Fibroblast of villous mesenchyme (primary cell): ENCODE results near the gene WDR54. TPM values are rescaled to one million over a fixed set of nuclear protein-coding genes. Genes with fewer than 3 reads are reported as not detected.

Source experiments
- DNase-seq: peaks from one replicate; pipeline ENCODE4 v3.0.0-alpha.2; 2010; ENCODE audit warnings: low read depth
- H3K4me3 ChIP-seq: 2 replicates; pipeline ENCODE4 v1.5.1; 2011; ENCODE audit warnings: low read depth, mild to moderate bottlenecking, low read length
- CTCF ChIP-seq: IDR thresholded peaks from 2 replicates; pipeline ENCODE4 v1.5.1; 2012; ENCODE audit warnings: low read depth, mild to moderate bottlenecking, low read length; ENCODE audit not compliant: insufficient read depth
- total RNA-seq: library from RNA; depleted of rRNA; stranded (reverse); fragments of >200 nt; gene quantifications from 2 replicates; pipeline ENCODE4 v1.2.3, GENCODE V29; 2012

Gene WDR54
- total RNA-seq, 1 donor, result 28.9 TPM

GRCh38 chr2:74472086-74472944, 50.8 kb downstream of the WDR54 start, which contains the start of gene MRPL53:
TSS of gene MRPL53 (minus strand) at chr2:74472680. CDS start at chr2:74472660, 20 bp downstream.
- H3K4me3 ChIP-seq, result peak within 1 kb of the TSS; percentile 68
- TF ChIP-seq CTCF, result no peak
- DNase-seq, result peak; percentile 94

- TF ChIP-seq CTCF, result no peak
- H3K4me3 ChIP-seq, result peak overlapping the region; percentile 68
- DNase-seq, result no peak
These were observed 51.4 kb downstream of the WDR54 start for GRCh38 chr2:74472945-74473258.

- no peak for TF ChIP-seq CTCF
- no peak overlapping the region for H3K4me3 ChIP-seq
- no peak for DNase-seq
These were observed 53.0 kb downstream of the WDR54 start for GRCh38 chr2:74474481-74474880.

GRCh38 chr2:74474899-74475298, 53.4 kb downstream of the WDR54 start:
- no peak for DNase-seq
- peak; percentile 32 for TF ChIP-seq CTCF
- no peak overlapping the region for H3K4me3 ChIP-seq

Other genes starting within 250 kb of the WDR54 start
- 102 and 155 TPM in 2 replicates for gene MOB1A, start 242.9 kb upstream of the WDR54 start, total RNA-seq
- 174 and 177 TPM in 2 replicates for gene MTHFD2, start 223.1 kb upstream of the WDR54 start, total RNA-seq
- gene SLC4A5, start 78.3 kb upstream of the WDR54 start, total RNA-seq, result under 0.01 and 0.32 TPM in 2 replicates
- 136 and 153 TPM in 2 replicates for gene DCTN1, start 41.4 kb upstream of the WDR54 start, total RNA-seq
- gene C2orf81, start 111 bp upstream of the WDR54 start, total RNA-seq, result 0.86 and 1.3 TPM in 2 replicates
- gene RTKN, start 20.2 kb downstream of the WDR54 start, total RNA-seq, result 17.4 and 18.1 TPM in 2 replicates
- gene INO80B, start 33.4 kb downstream of the WDR54 start, total RNA-seq, result 10.0 and 11.7 TPM in 2 replicates
- gene WBP1, start 36.7 kb downstream of the WDR54 start, total RNA-seq, result 45.4 and 50.5 TPM in 2 replicates
- gene MOGS, start 43.7 kb downstream of the WDR54 start, total RNA-seq, result 52.2 and 62.2 TPM in 2 replicates
- gene MRPL53, start 51.0 kb downstream of the WDR54 start, total RNA-seq, result 21.2 and 23.5 TPM in 2 replicates
- 27.2 and 29.6 TPM in 2 replicates for gene CCDC142, start 61.3 kb downstream of the WDR54 start, total RNA-seq
- 8.6 and 14.8 TPM in 2 replicates for gene TTC31, start 61.4 kb downstream of the WDR54 start, total RNA-seq
- 1.3 and 2.9 TPM in 2 replicates for gene LBX2, start 77.9 kb downstream of the WDR54 start, total RNA-seq
- 21.6 and 23.7 TPM in 2 replicates for gene PCGF1, start 86.0 kb downstream of the WDR54 start, total RNA-seq
- not detected in 2 replicates for gene TLX2, start 92.7 kb downstream of the WDR54 start, total RNA-seq
- gene DQX1, start 104.5 kb downstream of the WDR54 start, total RNA-seq, result not detected in 2 replicates
- 60.2 and 68.2 TPM in 2 replicates for gene AUP1, start 108.0 kb downstream of the WDR54 start, total RNA-seq
- gene HTRA2, start 108.2 kb downstream of the WDR54 start, total RNA-seq, result 36.7 and 40.2 TPM in 2 replicates
- 9.9 and 10.6 TPM in 2 replicates for gene LOXL3, start 132.2 kb downstream of the WDR54 start, total RNA-seq
- gene DOK1, start 133.0 kb downstream of the WDR54 start, total RNA-seq, result 9.9 and 20.0 TPM in 2 replicates
- not detected in 2 replicates for gene M1AP, start 226.6 kb downstream of the WDR54 start, total RNA-seq
- gene SEMA4F, start 232.5 kb downstream of the WDR54 start, total RNA-seq, result 5.6 and 7.7 TPM in 2 replicates